ENCODE measurements around the gene HCN4.

GRCh38 chr15:73328981-73329380, 39.8 kb downstream of the HCN4 start:
- TF ChIP-seq CTCF (conservative IDR thresholded peaks at IDR 0.05; ENCODE audit: low read length) (no peak), EZH2phosphoT487 (IDR thresholded peaks at IDR 0.05; ENCODE audit: borderline replicate concordance) (no peak)

All from Loucy (cell line).